CD4-positive, alpha-beta T cell treated with Interleukin-10 for 1 hour (primary cell): ENCODE measurements around the gene HES5.

Source experiments
- DNase-seq: peaks from one replicate; pipeline ENCODE4 v3.0.0-alpha.2; 2020

The HES5 gene

DNA sequence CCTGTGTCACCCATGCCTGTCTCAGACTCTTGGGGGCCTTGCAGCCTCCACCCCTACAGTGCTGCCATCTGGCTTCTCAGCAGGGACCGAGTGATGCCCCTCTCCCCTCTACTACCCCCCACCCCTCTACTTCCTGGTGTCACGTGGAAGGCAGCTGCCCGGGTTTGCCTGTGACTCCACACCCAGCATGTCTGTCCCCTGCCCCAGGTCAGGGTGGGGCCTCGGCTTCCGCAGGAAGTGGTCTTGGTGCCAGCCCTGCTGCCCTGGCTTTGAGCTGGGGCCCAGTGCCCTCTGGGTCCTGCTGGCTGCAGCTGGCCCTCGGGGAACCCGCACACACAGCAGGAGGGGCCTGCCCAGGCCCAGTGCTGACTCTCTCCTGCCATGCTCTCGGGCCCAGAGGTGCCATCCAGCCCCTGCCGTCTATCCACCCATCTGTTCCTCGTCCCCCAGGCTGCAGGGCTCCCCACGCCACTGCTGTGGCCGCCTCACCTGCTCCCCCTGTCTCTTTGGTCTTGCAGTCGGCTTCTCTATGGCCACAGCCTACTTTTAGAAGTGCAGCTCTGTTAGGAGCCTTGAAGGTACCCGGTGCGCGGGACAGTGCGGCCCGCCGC is 30.0 kb downstream of the HES5 start:
- peak; percentile 37 for DNase-seq

DNA sequence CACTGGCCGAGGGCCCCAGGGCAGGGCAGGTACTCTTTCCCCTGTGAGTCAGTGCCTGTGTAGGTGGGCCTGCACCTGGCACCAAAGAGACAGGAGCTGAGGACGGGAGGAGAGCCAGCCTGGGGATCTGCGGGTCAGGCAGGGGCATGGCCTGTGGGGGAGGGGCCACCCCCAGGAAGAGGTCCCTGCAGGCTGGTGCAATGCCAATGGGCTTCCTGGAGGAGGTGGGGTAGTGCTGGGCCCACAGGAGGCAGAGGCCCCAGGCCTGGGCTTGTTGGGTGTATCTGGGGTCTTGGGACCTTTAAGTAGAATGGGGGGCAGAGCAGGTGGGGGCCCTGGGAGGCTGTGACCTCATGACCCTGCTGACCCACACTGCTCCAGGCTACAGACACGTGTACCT is 30.8 kb downstream of the HES5 start:
- no peak for DNase-seq

DNA sequence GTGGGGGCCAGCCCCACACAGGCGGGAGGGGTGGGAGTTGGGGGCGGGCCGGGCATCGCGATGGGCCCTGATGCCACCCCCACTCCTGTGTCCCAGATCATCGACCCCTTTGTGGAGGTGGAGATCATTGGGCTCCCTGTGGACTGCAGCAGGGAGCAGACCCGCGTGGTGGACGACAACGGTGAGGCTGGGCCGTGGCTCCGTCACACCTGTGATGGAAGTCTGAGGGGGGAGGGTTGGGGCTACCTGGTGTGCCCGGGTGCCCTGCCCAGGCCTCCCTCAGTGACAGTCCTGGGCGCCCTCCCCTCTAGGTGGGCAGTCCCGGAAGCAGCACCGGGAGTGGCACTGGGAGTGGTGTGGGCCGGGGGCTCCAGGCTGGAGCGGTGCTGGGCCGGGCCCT is 31.4 kb downstream of the HES5 start:
- DNase-seq = no peak

DNA sequence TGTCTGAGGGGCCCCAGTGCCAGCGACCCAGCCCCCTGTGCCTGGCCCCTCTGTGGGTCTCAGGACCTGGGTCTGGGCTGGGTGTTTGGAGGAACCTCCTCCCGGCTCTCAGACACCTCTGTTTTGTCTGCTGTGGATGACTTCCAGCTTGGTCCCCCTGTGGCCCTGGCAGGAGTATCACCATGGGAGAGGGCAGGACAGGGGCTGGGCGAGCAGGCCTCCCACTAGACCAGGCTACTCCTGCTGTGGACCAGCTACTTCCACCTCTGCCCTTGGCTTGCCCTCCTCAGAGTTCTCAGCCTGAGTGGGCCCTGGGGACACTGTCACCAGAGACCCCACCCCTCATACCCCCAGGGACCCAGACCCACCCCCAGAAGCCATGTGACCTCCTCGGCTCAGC is 32.2 kb downstream of the HES5 start:
- DNase-seq = no peak

DNA sequence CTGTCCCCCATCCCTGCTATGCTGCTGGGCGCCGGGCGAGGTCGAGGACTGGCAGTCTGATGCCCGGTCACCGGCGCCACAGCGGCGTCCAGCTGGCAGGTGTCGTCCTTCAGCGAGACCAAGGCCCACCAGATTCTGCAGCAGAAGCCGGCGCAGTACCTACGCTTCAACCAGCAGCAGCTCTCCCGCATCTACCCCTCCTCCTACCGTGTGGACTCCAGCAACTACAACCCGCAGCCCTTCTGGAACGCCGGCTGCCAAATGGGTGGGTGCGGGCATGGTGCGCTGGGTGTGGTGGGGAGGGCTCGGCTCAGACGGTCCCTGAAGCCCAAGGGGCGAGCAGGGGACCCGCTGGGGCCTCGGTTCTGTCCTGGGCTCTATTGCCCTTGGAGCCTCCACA is 33.3 kb downstream of the HES5 start:
- DNase-seq = no peak

DNA sequence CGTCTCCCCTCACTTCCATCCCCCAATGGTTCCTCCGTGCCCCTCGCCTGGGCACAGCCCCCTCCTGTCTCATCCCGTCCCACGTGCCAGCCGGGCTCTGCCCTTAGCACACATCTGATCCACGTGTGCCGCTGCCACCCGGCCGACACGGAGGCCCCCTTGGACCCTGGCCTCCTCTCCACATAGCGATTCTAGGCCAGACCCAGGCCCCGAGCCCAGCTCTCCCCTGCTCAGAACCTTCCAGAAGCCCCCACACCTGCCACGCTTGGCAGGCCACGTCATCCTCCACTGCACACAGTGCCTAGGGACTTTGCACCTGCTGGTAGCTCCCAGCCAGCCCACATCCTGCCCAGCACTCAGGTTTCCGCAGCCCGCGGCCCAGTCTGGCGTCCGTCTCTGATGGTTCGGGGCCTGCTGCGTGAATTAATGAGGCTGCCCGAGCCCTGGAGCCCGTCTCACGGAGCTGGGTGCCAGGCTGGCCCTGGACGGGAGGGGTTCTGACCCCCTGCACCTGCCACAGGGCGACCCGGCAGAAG is 33.9 kb downstream of the HES5 start:
- DNase-seq = peak; percentile 58

DNA sequence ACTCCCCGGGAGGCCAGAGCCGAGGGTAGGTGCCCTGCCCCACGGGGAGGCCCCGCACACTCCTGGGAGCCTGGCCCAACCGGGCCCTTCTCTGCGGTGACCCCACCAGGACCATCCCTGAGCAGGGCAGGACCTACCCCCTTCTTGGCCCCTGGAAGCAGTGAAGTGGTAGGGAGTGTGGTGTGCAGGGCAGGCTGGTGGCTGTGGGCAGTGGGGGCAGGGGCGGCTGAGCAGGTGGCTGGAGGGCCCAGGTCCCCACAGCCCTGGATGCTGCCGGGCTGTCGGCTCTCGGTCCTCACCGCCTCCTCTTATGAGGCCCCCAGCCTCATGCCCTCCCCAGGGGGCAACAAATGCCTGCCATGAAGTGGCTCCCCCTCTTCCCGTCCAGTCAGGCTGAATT is 34.5 kb downstream of the HES5 start:
- no peak for DNase-seq

DNA sequence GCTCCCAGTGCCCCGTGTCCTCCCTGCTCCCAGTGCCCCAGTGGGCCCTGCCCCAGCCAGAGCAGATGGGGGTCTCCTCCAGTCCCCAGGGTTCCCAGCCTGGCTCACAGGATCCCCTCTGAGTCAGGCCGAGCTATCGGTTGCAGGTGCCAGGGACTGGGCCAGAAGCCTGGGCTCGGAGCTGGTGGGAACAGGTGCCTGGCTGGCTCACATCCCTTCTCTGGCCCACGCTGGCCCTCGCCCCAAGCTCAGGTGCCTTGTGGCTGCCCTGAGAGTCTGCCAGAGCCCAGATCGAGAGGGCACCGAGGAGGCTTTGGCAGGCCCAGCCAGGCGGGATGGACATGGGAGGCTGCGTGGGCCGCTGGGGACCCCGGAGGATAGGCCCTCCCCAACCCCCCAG is 35.0 kb downstream of the HES5 start:
- no peak for DNase-seq

DNA sequence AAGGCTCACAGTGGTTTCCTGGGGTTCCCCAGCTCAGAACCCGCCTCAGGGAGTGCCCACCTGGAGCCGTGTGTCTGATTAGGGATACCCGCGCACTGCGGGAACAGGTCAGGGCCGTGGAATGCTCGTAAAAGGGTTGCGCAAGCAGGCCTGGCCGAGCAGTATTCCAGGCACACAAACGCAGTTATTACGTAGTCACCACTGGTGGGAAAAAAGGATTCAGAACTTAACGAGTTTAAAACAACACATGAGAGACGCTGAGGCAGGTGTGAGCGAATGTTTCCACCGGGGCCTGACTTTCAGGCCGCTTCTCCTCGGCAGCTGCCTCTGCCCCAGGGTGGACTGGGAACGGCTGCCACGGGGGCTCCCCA is 35.8 kb downstream of the HES5 start:
- no peak for DNase-seq

DNA sequence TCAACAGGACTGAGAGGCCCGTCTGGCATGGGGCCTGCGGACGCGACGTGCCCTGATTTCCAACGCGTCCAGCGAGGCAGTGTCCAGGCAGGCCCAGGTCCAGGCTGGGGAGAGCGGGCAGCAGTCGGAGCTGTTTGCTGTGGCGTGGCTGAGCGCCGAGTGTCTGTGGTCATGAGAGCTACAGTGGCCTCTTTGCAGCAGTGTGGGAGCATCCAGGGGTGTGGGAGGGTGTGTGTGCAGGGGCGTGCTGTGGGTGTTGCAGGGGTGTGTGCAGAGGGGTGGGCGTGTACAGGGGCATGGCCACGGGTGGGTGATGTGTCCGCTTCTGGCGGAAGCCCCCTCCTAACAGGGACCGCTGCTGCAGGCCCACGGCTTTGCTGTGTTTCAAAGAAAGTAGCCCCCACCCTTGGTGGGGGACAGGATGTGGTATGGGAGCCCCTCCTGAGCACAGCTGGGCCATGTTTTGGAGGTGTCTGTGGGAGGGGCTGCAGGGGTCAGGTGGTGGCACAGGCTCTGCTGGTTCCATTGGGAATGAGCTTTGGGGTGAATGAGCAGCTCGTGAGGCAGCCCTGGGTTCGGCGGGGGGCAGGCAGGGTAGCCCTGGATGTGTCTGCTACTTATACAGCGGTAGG is 36.3 kb downstream of the HES5 start:
- DNase-seq = peak; percentile 25

DNA sequence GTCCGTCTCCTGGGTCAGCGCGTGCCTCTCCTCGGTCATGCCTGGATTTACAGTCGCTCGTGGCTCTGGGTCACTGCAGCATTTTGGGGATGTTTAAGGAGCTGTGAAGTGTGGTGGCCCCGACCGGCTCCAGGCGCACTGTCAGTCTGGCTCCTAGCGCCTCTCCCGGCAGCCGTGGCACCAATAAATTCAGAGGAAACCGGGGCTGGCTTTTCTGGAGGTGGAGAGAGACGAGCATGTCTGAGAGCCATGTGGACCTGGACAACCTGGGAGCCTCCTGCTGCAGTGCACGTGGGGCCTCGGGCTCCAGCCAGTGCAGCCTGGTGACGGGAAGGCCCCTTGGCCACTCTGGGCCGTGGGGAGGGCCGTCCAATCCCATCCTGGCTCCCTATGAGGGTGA is 36.8 kb downstream of the HES5 start:
- DNase-seq = no peak

DNA sequence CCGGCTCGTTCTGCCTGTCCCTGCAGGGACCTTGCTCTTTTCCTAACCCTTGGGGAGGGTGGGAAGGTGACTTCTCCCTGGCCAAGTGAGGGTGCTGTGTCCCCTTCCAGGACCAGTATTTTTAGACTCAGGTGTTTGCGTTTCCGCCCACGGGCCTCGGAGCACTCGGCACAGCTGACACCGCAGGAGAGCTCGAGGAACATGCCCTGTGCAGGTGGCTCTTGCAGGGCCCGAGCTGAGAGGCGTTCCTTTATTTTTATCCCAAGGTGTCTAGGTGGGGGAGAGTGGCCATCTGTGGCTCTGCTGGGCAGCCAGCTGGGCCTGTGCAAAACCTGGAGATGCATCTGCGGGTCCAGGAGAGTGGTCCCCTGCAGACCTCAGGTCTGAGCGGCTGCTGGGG is 38.0 kb downstream of the HES5 start:
- no peak for DNase-seq

DNA sequence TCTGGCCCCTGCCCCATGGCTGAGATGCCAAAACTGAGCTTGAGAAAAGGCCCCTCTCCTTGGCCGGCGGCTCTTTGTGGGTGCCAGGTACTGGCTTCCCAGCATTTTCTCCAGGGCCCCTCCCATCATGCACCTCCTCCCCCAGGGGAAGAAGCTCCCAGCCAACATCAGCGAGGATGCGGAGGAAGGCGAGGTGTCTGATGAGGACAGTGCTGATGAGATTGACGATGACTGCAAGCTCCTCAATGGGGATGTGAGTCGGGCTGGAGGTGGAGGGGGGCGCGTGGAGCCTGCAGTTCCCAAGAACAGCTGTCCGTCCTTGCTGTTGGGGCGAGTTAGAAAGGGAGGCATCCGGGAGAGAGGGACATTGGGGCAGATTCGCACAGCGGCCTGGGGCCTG is 40.4 kb downstream of the HES5 start:
- DNase-seq = no peak

DNA sequence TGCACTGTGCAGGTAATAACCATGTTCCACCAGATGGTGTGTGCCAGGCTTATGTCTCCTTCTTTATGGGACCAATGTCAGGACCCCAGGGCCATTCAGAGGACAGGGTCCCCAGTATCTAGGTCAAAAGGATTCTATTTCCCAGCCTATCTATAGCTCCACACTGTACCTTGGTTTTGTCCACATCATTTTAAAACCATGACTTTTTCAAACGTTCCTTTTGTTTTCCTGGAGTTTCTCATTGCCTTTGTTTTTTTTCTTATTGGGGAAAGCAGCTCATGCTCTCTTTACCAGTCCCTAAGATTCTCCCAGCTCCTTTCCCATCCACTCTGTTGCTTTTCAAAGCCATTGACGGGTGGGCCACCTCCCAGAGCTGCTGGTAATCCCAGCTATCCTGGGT is 41.4 kb downstream of the HES5 start:
- no peak for DNase-seq

DNA sequence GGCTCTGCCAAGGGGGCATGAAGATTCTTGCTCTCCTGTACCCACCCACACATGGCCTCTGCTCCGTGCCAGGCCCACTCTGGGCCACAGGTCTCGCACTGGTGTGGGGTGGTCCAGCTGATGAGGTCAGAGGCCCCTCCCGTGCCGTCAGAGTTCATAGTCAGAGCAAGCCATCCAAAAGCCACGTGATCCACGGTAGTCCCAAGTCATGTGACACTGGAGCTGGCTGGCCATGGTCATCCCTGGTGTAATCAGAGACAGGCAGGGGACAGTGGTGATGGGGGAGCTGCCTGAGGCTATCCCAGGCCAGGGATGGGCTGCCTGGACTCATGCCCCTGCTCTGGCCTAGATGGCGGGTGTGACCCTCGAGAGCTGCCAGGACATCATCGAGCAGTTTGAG is 43.5 kb downstream of the HES5 start:
- no peak for DNase-seq

DNA sequence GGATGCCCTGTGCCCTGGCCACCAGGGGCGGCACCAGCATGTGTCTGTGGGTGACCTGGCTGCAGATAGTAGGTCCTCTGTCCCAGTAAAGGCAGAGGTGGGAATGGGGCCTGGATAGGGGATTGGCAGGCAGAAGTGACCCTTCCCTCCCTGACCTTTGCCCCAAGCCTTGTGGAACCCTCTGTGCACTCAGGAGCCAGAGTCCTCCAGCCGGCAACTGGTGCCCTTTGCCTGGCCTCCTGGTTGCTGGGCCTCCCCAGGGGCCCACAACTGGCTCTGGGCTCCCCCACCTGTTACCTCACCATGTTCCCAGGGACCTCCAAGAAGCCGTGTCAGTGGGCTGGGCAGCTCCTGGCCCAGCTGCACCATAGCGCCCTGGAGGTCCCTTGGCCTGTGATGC is 44.0 kb downstream of the HES5 start:
- no peak for DNase-seq

DNA sequence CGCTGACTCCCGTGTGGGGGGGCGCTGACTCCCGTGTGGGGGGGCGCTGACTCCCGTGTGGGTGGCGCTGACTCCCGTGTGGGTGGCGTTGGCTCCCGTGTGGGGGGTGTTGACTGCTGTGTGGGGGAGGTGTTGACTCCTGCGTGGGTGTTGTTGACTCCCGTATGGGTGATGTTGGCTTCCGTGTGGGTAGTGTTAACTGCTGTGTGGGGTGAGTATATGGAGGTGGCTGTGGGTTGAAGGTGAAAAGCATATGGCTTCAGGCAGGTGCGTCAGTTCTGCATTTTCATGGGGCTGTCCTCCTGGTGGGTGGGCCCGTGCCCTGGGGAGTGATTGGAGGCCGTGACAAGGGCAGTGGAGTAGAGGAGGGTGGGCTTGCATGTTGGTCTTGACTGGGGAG is 46.1 kb downstream of the HES5 start:
- no peak for DNase-seq

DNA sequence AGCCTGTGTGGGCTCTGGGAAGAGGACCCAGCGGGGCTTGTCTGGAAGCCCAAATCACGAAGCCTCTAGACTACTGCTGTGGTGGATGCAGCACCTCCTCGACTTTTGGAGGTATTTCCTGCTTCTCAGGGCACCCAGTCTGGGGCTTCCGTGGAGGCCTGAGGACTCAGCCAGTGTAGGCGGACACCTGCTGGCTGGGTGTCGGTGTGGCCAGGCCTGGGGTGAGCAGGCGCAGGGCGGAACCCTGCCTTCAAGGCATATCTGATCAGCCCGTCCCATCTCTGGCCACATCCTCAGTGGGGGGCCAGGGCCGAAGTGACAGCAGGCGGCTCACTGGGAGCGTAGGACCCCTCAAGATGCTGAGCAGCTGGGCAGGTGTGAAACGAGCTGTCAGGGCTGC is 47.0 kb downstream of the HES5 start:
- no peak for DNase-seq

DNA sequence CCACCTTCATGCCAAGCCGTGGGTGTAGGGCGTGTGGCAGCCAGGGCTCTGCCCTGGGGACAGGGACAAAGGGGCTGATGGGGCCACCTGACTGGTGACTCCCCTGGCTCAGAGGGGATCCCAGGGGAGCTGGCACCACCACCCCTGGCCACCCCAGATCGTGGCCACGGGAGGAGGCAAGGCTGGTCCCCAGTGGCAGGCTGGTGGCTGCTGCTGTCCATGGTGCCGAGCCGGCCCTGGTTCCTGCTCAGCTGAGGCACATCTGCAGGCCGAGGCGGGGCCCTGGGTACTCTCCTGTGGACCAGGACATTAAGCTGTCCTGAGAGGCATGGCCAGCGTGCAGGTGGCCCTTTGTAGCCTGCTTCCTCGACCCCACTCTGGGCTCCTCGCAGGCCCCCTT is 47.5 kb downstream of the HES5 start:
- DNase-seq = no peak

DNA sequence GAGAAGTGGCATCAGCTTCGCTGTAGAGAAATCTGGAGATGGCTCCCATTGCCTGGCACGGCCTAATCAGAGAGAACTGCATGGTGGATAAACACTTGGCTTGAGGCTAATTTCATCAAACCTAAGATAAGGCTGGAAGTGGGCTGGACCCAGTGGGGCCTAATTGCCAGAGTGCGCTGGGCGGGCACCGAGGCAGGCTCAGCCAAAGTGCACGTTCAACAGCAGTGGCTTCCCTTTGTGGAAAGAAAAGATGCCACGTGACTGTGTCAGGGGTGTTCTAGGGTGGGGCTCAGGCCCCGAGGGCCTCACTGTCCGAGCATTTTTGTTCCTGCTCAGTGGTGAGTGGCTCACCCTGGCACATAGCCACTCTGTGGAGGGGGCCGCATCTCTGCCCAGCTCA is 48.2 kb downstream of the HES5 start:
- DNase-seq = no peak

DNA sequence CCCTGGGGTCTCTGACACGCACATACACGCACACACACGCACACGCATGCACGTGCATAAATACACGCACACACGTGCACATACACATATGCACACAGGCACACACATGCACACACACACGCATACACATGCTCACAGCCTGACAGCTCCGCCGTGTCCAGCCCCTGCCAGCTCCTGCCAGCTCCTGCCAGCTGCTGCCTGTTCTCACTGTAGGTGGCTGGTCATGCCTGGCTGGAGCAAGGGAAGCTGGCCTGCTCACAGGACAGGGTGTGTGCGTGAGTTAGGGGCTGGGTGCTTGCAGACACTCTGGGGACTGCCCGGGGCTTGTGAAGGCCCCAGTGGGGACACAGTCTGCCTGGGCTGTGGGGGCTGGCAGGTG is 49.1 kb downstream of the HES5 start:
- DNase-seq = no peak

DNA sequence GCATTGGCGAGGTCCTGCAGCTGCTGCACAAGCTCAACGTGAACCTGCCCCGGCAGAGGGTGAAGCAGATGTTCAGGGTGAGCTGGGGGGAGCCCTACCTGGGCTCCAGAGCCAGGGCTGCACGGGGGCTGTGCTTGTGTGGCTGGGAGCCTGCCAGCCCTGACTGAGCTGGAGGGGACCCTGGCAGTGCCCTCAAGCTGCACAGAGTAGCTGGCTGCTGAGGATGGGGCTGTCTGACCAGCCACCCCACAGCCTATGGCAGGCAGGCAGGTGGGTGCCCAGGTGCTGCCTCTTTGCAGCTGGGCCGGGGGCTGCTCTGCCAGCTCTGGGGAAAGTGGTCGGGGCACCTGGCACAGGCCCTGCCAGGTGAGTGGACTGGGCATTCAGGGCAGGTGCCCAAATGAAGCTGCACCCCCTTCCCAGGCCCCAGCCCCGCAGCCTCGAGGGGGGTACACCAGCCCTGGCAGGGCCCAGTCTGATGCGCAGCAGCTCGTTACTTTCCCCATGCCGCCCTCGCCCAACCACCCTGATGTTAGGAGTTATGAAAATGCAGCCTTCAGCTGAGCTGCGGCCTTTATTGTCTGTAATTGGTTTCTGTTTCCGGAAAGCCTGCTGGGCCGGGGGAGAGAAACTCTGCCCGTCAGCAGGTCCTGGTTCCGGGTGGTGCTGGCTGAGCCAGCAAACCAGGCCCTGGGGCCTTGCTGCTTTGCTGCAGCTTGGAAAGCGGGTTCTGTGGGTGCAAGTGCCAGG is 49.7 kb downstream of the HES5 start:
- DNase-seq = no peak

DNA sequence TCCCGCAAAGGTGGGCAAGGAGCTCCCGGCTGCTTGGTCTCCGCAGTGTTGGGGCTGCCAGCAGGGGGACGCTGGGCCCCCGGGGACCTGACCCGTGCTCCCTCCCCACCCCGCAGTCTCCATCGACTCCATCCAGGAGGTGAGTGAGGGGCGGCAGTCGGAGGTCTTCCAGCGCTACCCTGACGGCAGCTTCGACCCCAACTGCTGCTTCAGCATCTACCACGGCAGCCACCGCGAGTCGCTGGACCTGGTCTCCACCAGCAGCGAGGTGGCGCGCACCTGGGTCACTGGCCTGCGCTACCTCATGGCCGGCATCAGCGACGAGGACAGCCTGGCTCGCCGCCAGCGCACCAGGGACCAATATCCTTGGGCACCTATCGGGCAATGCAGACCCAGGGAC is 50.4 kb downstream of the HES5 start:
- DNase-seq = no peak

DNA sequence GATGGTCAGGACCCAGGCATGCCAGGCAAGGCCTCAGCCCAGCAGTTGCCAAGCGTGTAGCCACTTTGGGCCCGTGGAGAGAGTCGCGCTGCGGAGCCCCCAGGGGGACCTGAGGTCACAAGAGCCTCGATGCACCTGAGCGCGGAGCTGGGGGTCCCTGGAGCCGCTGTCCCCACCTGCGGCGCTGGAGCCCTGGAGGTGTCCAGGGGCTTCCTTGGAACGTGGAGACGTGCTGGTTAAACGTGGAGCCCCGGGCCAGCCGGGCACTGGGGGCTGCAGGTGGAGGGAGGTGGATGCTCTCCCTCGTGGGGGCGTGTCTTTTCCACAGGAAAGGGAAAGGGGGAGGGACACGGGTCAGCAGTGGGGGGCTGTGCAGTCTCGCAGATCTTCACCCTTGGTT is 50.9 kb downstream of the HES5 start:
- DNase-seq = no peak
